ENCODE results near the gene FAT4. TPM values are rescaled to one million over a fixed set of nuclear protein-coding genes. Genes with fewer than 3 reads are reported as not detected.

FAT4 gene
- total RNA-seq, 1 experiment from 2014 or later = 0.71 TPM

DNA sequence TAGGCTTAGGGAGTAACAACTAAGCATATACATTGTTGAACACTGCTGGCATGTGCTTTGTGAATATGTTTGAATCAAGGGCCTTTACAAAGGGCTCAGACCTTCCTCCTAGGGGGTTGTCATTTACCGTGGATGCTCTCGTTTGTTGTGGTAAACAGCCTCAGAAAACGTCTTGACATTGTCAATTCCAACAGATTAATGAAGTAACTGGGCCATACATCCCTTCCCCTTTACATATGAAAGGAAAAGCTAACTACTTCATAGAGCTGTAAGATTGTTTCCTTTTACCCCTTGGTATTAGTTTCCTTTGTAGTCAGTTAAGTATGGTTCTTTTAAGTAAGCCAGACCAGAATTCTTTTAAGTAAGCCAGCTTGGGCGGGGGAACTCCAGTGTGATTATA is 42.9 kb downstream of the FAT4 start (continued):
- TF ChIP-seq, protein P1, sequence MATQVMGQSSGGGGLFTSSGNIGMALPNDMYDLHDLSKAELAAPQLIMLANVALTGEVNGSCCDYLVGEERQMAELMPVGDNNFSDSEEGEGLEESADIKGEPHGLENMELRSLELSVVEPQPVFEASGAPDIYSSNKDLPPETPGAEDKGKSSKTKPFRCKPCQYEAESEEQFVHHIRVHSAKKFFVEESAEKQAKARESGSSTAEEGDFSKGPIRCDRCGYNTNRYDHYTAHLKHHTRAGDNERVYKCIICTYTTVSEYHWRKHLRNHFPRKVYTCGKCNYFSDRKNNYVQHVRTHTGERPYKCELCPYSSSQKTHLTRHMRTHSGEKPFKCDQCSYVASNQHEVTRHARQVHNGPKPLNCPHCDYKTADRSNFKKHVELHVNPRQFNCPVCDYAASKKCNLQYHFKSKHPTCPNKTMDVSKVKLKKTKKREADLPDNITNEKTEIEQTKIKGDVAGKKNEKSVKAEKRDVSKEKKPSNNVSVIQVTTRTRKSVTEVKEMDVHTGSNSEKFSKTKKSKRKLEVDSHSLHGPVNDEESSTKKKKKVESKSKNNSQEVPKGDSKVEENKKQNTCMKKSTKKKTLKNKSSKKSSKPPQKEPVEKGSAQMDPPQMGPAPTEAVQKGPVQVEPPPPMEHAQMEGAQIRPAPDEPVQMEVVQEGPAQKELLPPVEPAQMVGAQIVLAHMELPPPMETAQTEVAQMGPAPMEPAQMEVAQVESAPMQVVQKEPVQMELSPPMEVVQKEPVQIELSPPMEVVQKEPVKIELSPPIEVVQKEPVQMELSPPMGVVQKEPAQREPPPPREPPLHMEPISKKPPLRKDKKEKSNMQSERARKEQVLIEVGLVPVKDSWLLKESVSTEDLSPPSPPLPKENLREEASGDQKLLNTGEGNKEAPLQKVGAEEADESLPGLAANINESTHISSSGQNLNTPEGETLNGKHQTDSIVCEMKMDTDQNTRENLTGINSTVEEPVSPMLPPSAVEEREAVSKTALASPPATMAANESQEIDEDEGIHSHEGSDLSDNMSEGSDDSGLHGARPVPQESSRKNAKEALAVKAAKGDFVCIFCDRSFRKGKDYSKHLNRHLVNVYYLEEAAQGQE (IDR thresholded peaks at IDR 0.05; ENCODE audit: low read depth) = no peak
- TF ChIP-seq ZNF274 (IDR thresholded peaks at IDR 0.05; ENCODE audit: low read depth, low read length) (no peak), ZFX (IDR thresholded peaks at IDR 0.05) (no peak), SRF (IDR thresholded peaks at IDR 0.05; ENCODE audit: low read depth) (no peak)

DNA sequence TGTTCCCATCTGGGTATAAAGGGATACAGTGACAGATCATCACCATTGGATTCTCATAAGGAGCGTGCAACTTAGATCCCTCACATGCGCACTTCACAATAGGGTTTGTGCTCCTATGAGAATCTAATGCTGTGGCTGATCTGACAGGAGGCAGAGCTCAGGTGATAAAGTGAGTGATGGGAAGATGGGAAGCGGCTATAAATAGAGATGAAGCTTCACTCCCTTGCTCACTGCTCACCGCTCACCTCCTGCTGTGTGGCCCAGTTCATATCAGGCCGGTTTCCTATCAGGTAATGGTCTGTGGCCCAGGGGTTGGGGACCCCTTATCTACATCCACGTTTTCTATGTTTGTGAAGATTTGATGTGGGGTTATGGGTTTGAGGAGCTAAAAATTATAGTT is 43.7 kb downstream of the FAT4 start:
- no TSS peak for BruUV-seq (replicated peaks)
- CTCF ChIA-PET = no interaction called here
- RAD21 ChIA-PET (ENCODE audit: low non-redundant PET in 1 of 2, low total read pairs in 2 of 2, uncharacterized antibody in 2 of 2, unreplicated experiment in 2 of 2) = no interaction called here

More for the DNA sequence above, 43.7 kb downstream of the FAT4 start:
- DNase-seq (ENCODE audit: low read depth, low spot score) (no peak), ATAC-seq (no peak)
- no peaks in the 10 kb centered on the region for H4K20me1 ChIP-seq (ENCODE audit: insufficient read depth)
- TF ChIP-seq SIN3A (IDR thresholded peaks at IDR 0.05; ENCODE audit: low read depth) = no peak
- TF ChIP-seq POLR2A (IDR thresholded peaks at IDR 0.05; ENCODE audit: borderline replicate concordance, extremely low read depth, insufficient read depth, insufficient read length) = no peak
- TF ChIP-seq SRF (IDR thresholded peaks at IDR 0.05; ENCODE audit: low read depth) = no peak
- no peak for TF ChIP-seq TCF7L2 (IDR thresholded peaks at IDR 0.05; ENCODE audit: borderline replicate concordance, extremely low read depth, insufficient read depth, insufficient read length)
- no peak for TF ChIP-seq EZH2phosphoT487 (IDR thresholded peaks at IDR 0.05; ENCODE audit: borderline replicate concordance)
- TF ChIP-seq, protein P1 (IDR thresholded peaks at IDR 0.05; ENCODE audit: low read depth) = no peak
- no peaks in the 10 kb centered on the region for H3K9me3 ChIP-seq (ENCODE audit: control insufficient read depth in 1 of 2, insufficient read depth in 1 of 2, low read depth in 1 of 2, low read length in 2 of 2)
- no peaks in the 10 kb centered on the region for H3K4me1 ChIP-seq (ENCODE audit: control insufficient read depth in 1 of 2, insufficient read depth in 2 of 2, low read length in 2 of 2)
- no peak overlapping the region for H3K9ac ChIP-seq (ENCODE audit: low read length)
- POLR2A ChIA-PET = no interaction called here
- no peak overlapping the region for H3K27ac ChIP-seq (ENCODE audit: low read depth, low read length)
- intact Hi-C loops (cut with micrococcal nuclease) = no loop called here
- H3K4me2 ChIP-seq (ENCODE audit: low read length) = no peak overlapping the region
- H3K27me3 ChIP-seq (ENCODE audit: insufficient read depth, low read length) = no peaks in the 10 kb centered on the region
- no peak overlapping the region for H2AFZ ChIP-seq (ENCODE audit: low read depth, low read length, poor library complexity, severe bottlenecking)
- H3K36me3 ChIP-seq (ENCODE audit: control insufficient read depth in 1 of 2, insufficient read depth in 2 of 2, low read length in 2 of 2) = no peaks in the 10 kb centered on the region
- H3K9me2 ChIP-seq (ENCODE audit: insufficient read depth) = no peaks in the 10 kb centered on the region
- no peaks in the 10 kb centered on the region for H3K79me2 ChIP-seq (ENCODE audit: insufficient read depth, low read length)
- H3K4me3 ChIP-seq (replicated peaks in 1 of 2; ENCODE audit: low read depth in 1 of 2, low read length in 2 of 2) = no peak overlapping the region

All from HCT116 (cell line).